Body of pancreas (tissue), 4 donors: ENCODE data around the gene TFAM. TPM values are rescaled to one million over a fixed set of nuclear protein-coding genes. Genes with fewer than 3 reads are reported as not detected.

Experiments used
- ATAC-seq: fragments of 150-250 bp; one replicate; pipeline ENCODE4 v1.9.1; 2016
- DNase-seq, 4 donors: peaks; one replicate each; pipeline ENCODE4 v3.0.0-alpha.2; 2019
- H3K27ac ChIP-seq, 4 donors: fragments of 200-600 bp; sonication (generic); 1 replicate in 3 of 4; 2 replicates in 1 of 4; pipeline versions ENCODE4 v1.5.1 to v1.6.1; 2016 to 2019; ENCODE audit warnings: mild to moderate bottlenecking in 1 of 4, mixed read lengths in 1 of 4, moderate library complexity in 1 of 4
- H3K27me3 ChIP-seq, 2 donors: fragments of 200-600 bp; sonication (generic); one replicate each; pipeline ENCODE4 v1.6.0; 2016; ENCODE audit warnings: mild to moderate bottlenecking in 1 of 2
- H3K36me3 ChIP-seq, 2 donors: fragments of 200-600 bp; sonication (generic); replicated peaks in 1 of 2; 2 replicates each; pipeline ENCODE4 v1.5.1; 2016; ENCODE audit warnings: low read depth in 2 of 2; ENCODE audit not compliant: insufficient read depth in 1 of 2
- H3K4me1 ChIP-seq: fragments of 200-600 bp; sonication (generic); one replicate; pipeline ENCODE4 v1.6.0; 2016
- H3K4me3 ChIP-seq, 2 donors: fragments of 200-600 bp; sonication (generic); 1 replicate in 1 of 2; 2 replicates in 1 of 2; pipeline ENCODE4 v1.5.1; 2016 to 2019
- H3K9me3 ChIP-seq, 3 donors: fragments of 200-600 bp; sonication (generic); 1 replicate in 2 of 3; 2 replicates in 1 of 3; pipeline ENCODE4 v1.5.1; 2016
- POLR2A ChIP-seq, 3 donors: fragments of 450-650 bp; IDR thresholded peaks; one replicate each; pipeline ENCODE4 v1.6.1; 2016; ENCODE audit warnings: antibody characterized with exemption in 3 of 3, mild to moderate bottlenecking in 2 of 3
- WGBS, 2 donors: methylation state at CpG; one replicate each; pipeline ENCODE4 v1.1.5; 2017; 5-methylcytosine and 5-hydroxymethylcytosine counted together
- intact Hi-C: fragments of 100-400 bp; cut with DNase I; formaldehyde crosslinking; loops from one replicate; pipeline ENCODE4 v1.15.1; 2023
- total RNA-seq, 2 donors: library from RNA; depleted of rRNA; stranded (reverse); fragments of >200 nt; gene quantifications; one replicate each; pipeline ENCODE4 v1.1.0, GENCODE V29; 2016
- TF ChIP-seq, protein P1 (sequence below), 7 experiments: fragments of 450-650 bp in 4 of 7; fragments of 200-600 bp in 3 of 7; sonication (generic) in 3 of 7; IDR thresholded peaks; one replicate each; pipeline ENCODE4 v1.5.1; 2016 to 2019; ENCODE audit warnings: antibody characterized with exemption in 7 of 7

Gene TFAM
- total RNA-seq, 2 donors from 2014 or later: 2.6 to 10.1 TPM

DNA sequence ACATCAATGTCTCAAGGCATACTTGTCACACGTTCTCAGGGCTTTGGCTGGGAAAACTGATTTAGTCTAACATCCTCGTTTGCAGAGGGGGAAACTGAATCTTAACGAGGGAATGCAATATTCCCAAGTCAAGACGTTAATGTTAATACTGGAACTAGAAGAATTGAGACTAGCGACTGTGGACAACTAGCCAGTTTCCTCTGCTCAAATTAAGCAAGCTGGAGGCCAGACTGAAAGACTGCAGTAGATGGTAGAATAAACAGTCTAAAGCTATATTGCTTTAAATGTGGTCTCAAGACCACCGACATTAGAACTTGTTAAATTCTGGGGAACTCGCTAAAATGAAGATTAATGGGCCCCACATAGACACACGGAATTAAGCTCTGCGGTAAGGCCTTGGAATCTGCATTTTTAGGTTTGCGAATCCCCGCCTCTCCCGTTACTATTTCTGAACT is 639 bp upstream of the TFAM start:
- TF ChIP-seq, protein P1, sequence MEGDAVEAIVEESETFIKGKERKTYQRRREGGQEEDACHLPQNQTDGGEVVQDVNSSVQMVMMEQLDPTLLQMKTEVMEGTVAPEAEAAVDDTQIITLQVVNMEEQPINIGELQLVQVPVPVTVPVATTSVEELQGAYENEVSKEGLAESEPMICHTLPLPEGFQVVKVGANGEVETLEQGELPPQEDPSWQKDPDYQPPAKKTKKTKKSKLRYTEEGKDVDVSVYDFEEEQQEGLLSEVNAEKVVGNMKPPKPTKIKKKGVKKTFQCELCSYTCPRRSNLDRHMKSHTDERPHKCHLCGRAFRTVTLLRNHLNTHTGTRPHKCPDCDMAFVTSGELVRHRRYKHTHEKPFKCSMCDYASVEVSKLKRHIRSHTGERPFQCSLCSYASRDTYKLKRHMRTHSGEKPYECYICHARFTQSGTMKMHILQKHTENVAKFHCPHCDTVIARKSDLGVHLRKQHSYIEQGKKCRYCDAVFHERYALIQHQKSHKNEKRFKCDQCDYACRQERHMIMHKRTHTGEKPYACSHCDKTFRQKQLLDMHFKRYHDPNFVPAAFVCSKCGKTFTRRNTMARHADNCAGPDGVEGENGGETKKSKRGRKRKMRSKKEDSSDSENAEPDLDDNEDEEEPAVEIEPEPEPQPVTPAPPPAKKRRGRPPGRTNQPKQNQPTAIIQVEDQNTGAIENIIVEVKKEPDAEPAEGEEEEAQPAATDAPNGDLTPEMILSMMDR (IDR thresholded peaks at IDR 0.05): no peak
- no peak for TF ChIP-seq POLR2A (IDR thresholded peaks at IDR 0.05)
- peaks cover 21% of the 10 kb centered on the region for H3K4me1 ChIP-seq
- intact Hi-C loops: no loop called here
- H3K27ac ChIP-seq: peak overlapping the region; percentile 72 to 85 (median 77)
- H3K27me3 ChIP-seq: no peaks in the 10 kb centered on the region
- peak overlapping the region; percentile 63 to 92 for H3K4me3 ChIP-seq
- WGBS, 2 donors: 0 to 2% methylated on average over 12 of the region's 12 CpGs
- DNase-seq (no peak), ATAC-seq (no peak)
- no peaks in the 10 kb centered on the region for H3K9me3 ChIP-seq
- H3K36me3 ChIP-seq: peaks cover 0 to 5% of the 10 kb centered on the region in 2 donors

DNA sequence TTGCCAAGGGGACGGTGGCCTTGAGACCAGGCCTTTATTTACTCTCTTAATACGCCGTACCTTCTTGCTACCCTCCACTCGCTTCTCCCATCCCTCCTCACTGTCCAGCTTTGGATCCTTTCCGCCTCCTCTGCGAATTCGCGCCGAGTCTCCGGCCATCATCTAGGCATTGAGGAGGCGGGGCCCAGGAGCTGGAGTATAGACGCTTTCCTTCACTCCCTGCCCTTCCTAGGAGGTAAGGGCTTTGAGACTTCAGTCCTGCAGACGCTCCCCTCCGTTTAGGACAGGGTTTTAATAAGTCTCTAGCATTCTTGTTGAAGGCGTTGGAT is 538 bp downstream of the TFAM start:
- DNase-seq: peak; percentile 6 to 34 (median 19)
- H3K27me3 ChIP-seq: no peaks in the 10 kb centered on the region
- peak overlapping the region; percentile 63 to 92 for H3K4me3 ChIP-seq
- peaks cover 21% of the 10 kb centered on the region for H3K4me1 ChIP-seq
- no peaks in the 10 kb centered on the region for H3K9me3 ChIP-seq
- intact Hi-C loops: no loop called here
- peaks cover 0 to 6% of the 10 kb centered on the region in 2 donors for H3K36me3 ChIP-seq
- no peak for ATAC-seq
- WGBS, 2 donors: 1% methylated on average over 15 of the region's 15 CpGs
- peak overlapping the region; percentile 72 to 85 (median 77) for H3K27ac ChIP-seq
- TF ChIP-seq, protein P1 (IDR thresholded peaks at IDR 0.05): no peak
- TF ChIP-seq POLR2A (IDR thresholded peaks at IDR 0.05): no peak

DNA sequence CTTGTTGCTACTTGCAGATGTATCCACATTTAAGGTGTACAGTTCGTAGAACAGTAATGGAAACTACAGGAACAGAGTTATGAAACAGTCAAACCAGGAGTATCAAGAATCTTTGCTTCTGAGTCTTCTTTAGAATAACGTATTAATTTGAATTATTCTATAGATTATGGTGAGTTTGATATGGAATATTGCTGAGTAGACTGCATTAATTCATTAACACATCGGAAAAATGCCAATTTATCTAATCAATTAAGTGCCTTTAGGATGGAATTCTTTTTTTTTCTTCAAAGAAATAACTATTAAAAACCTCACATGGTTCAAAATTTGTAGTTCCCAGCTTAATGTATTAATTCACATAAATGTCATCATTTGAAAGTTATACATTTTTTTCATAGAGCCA is 3.8 kb downstream of the TFAM start:
- intact Hi-C loops: no loop called here
- peaks cover 0 to 8% of the 10 kb centered on the region in 2 donors for H3K36me3 ChIP-seq
- WGBS, 2 donors: 88 to 91% methylated on average over 3 of the region's 3 CpGs

DNA sequence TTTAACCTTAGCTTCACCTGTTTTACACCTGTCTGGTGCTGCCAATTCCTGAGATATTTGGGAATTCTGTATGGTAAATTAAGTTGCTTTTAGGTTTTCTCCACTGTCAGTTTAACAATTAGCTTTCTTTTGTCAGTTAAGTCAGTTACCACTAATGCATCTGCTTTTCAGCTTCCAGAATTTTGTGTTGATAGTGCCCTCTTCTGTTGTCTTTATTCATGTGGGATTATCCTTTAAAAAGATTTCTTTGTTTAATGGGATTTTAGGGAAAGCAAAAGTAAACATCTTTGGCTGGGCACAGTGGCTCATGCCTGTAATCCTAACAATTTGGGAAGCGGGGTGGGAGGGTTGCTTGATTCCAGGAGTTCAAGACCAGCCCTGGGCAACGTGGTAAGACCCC is 8.1 kb downstream of the TFAM start:
- no peaks in the 10 kb centered on the region for H3K4me1 ChIP-seq
- no peak for ATAC-seq
- no peak for DNase-seq
- no peak overlapping the region for H3K4me3 ChIP-seq
- 76 to 89% methylated on average over 2 of the region's 2 CpGs for WGBS, 2 donors
- peaks cover 0 to 18% of the 10 kb centered on the region in 2 donors for H3K36me3 ChIP-seq
- intact Hi-C loops: no loop called here
- H3K9me3 ChIP-seq: no peaks in the 10 kb centered on the region
- TF ChIP-seq, protein P1 (IDR thresholded peaks at IDR 0.05): no peak
- no peak for TF ChIP-seq POLR2A (IDR thresholded peaks at IDR 0.05)
- no peaks in the 10 kb centered on the region for H3K27me3 ChIP-seq
- H3K27ac ChIP-seq: no peak overlapping the region

More for the DNA sequence above, 3.8 kb downstream of the TFAM start:
- no peak overlapping the region for H3K27ac ChIP-seq
- TF ChIP-seq POLR2A (IDR thresholded peaks at IDR 0.05): no peak
- TF ChIP-seq, protein P1 (IDR thresholded peaks at IDR 0.05): no peak
- H3K27me3 ChIP-seq: no peaks in the 10 kb centered on the region
- DNase-seq (no peak), ATAC-seq (no peak)
- H3K4me1 ChIP-seq: peaks cover 19% of the 10 kb centered on the region
- H3K4me3 ChIP-seq: no peak overlapping the region
- no peaks in the 10 kb centered on the region for H3K9me3 ChIP-seq

DNA sequence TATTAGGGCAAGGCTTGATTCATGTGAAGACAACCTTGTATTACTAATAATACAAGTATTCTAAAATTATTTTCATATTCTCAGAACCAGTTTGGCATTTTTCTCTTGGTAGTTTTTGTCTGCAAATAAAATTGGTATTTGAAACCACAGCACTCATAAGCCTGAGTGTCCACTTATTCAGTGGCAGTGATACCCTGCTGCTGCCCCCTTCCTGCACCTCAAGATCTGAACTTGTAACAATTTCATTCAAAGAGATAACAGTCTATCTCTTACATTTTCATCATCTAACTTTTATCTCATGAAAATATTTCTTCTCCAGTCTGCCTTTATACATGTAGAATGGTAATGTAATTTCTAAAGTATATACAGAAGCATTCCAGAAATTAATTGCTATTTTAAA is 9.3 kb downstream of the TFAM start:
- Histone ChIP-seq H3K36me3 (peaks cover 0 to 15% of the 10 kb centered on the region in 2 donors), H3K4me1 (no peaks in the 10 kb centered on the region), H3K9me3 (no peaks in the 10 kb centered on the region), H3K4me3 (no peak overlapping the region), H3K27ac (no peak overlapping the region), H3K27me3 (no peaks in the 10 kb centered on the region)
- DNase-seq: no peak
- TF ChIP-seq, protein P1 (IDR thresholded peaks at IDR 0.05): no peak
- TF ChIP-seq POLR2A (IDR thresholded peaks at IDR 0.05): no peak
- ATAC-seq: no peak
- intact Hi-C loops: no loop called here
